GM12878 (cell line): ENCODE measurements around the gene NLRP10. TPM values are rescaled to one million over a fixed set of nuclear protein-coding genes. Genes with fewer than 3 reads are reported as not detected.

Experiments
- ATAC-seq: fragments of 200-7000 bp; cut with Tn5 transposase; 3 replicates; pipeline ENCODE4 v1.9.1; 2020; ENCODE audit warnings: mild to moderate bottlenecking, moderate library complexity
- BruUV-seq: library from RNA; stranded (reverse); fragments of 400-500 nt; replicated peaks from 2 replicates; lab custom pipeline; 2021; lab: Mats Ljungman, UMichigan
- CTCF ChIA-PET: fragments of 300-600 bp; sonication (Branson Sonifier 250); formaldehyde crosslinking; extraction: SDS; loops from one replicate; lab custom pipeline; 2021; ENCODE audit warnings: inconsistent platforms; lab: Yijun Ruan, JAX
- POLR2A ChIA-PET: fragments of 350-600 bp; formaldehyde crosslinking; extraction: SDS; loops from one replicate; lab custom pipeline; 2021; ENCODE audit warnings: inconsistent platforms; lab: Charles Lee
- RAD21 ChIA-PET: fragments of 300-600 bp; sonication (Branson Sonifier 250); formaldehyde crosslinking; loops from one replicate; lab custom pipeline; 2023; ENCODE audit warnings: antibody characterized with exemption; ENCODE audit not compliant: unreplicated experiment; lab: Charles Lee
- SMC1A ChIA-PET: fragments of 300-600 bp; sonication (Branson Sonifier 250); formaldehyde crosslinking; loops from one replicate; lab custom pipeline; 2023; ENCODE audit not compliant: unreplicated experiment, uncharacterized antibody; lab: Charles Lee
- DNase-seq: peaks from one replicate; pipeline ENCODE4 v3.0.0-alpha.2; 2011; ENCODE audit warnings: low read depth, low spot score
- FAIRE-seq: peaks from 3 replicates; lab custom pipeline; 2011; peaks lifted over from hg19 to GRCh38; lab: Jason Lieb, UNC
- H2AFZ ChIP-seq: 2 replicates; pipeline ENCODE4 v1.6.0; 2011; ENCODE audit warnings: low read depth, low read length, control low read depth; ENCODE audit not compliant: control insufficient read depth
- H3K27ac ChIP-seq: 2 replicates; pipeline ENCODE4 v1.5.1; 2011; ENCODE audit warnings: control low read depth; ENCODE audit not compliant: control insufficient read depth, insufficient read depth
- H3K27me3 ChIP-seq, 2 experiments: replicated peaks in 1 of 2; 2 replicates each; pipeline versions ENCODE4 v1.6.0 to v1.6.1; 2011; ENCODE audit warnings: low read length in 1 of 2; ENCODE audit not compliant: control insufficient read depth in 2 of 2, insufficient read depth in 2 of 2
- H3K36me3 ChIP-seq, 2 experiments: 2 replicates each; pipeline ENCODE4 v1.5.1; 2011; ENCODE audit warnings: low read length in 1 of 2; ENCODE audit not compliant: control insufficient read depth in 2 of 2, insufficient read depth in 2 of 2
- H3K4me1 ChIP-seq: 2 replicates; pipeline ENCODE4 v1.6.1; 2011; ENCODE audit warnings: mild to moderate bottlenecking, low read length, moderate library complexity, mixed read lengths; ENCODE audit not compliant: control insufficient read depth, insufficient read depth
- H3K4me2 ChIP-seq: 2 replicates; pipeline ENCODE4 v1.6.0; 2011; ENCODE audit warnings: control low read depth; ENCODE audit not compliant: control insufficient read depth, insufficient read depth
- H3K4me3 ChIP-seq: fragments of 200-600 bp; sonication (generic); 2 replicates; pipeline ENCODE4 v1.5.1; 2016
- H3K79me2 ChIP-seq: 2 replicates; pipeline ENCODE4 v1.6.0; 2011; ENCODE audit warnings: low read length; ENCODE audit not compliant: control insufficient read depth, insufficient read depth
- H3K9ac ChIP-seq: 2 replicates; pipeline ENCODE4 v1.8.0; 2011; ENCODE audit warnings: low read length, control low read depth, mixed read lengths; ENCODE audit not compliant: control insufficient read depth, insufficient read depth
- H3K9me3 ChIP-seq: replicated peaks from 3 replicates; pipeline ENCODE4 v1.5.1; 2011; ENCODE audit warnings: mild to moderate bottlenecking, low read length; ENCODE audit not compliant: control insufficient read depth, insufficient read depth
- H4K20me1 ChIP-seq: 2 replicates; pipeline ENCODE4 v1.6.0; 2011; ENCODE audit not compliant: control insufficient read depth, insufficient read depth
- ATF2 ChIP-seq: IDR thresholded peaks from 2 replicates; pipeline ENCODE4 v1.6.1; 2012; ENCODE audit warnings: low read length, inconsistent platforms
- BACH1 ChIP-seq: fragments of 450-650 bp; IDR thresholded peaks from 2 replicates; pipeline ENCODE4 v1.6.1; 2017; ENCODE audit warnings: mild to moderate bottlenecking, borderline replicate concordance
- BCL11A ChIP-seq: IDR thresholded peaks from 2 replicates; pipeline ENCODE4 v1.6.1; 2011; ENCODE audit warnings: low read depth, low read length
- BRCA1 ChIP-seq: IDR thresholded peaks from 2 replicates; pipeline ENCODE4 v1.6.1; 2011; ENCODE audit warnings: low read depth, low read length, improper control_type of control experiment
- FOXM1 ChIP-seq: IDR thresholded peaks from 2 replicates; pipeline ENCODE4 v1.6.1; 2012; ENCODE audit warnings: low read depth, mild to moderate bottlenecking, inconsistent platforms, low read length, moderate library complexity
- NFYB ChIP-seq: IDR thresholded peaks from 2 replicates; pipeline ENCODE4 v1.6.1; 2011; ENCODE audit warnings: low read depth, mild to moderate bottlenecking, low read length, improper control_type of control experiment, moderate library complexity; ENCODE audit not compliant: insufficient read depth
- NRF1 ChIP-seq: conservative IDR thresholded peaks from 2 replicates; pipeline ENCODE4 v1.6.1; 2011; ENCODE audit warnings: mild to moderate bottlenecking, low read depth, low read length, improper control_type of control experiment
- PAX8 ChIP-seq: fragments of 450-650 bp; IDR thresholded peaks from 2 replicates; pipeline ENCODE4 v1.6.1; 2017; ENCODE audit warnings: mild to moderate bottlenecking, moderate library complexity
- POLR2AphosphoS5 ChIP-seq: IDR thresholded peaks from 2 replicates; pipeline ENCODE4 v1.6.1; 2011; ENCODE audit warnings: mild to moderate bottlenecking, low read length, inconsistent platforms
- SIN3A ChIP-seq: IDR thresholded peaks from 2 replicates; pipeline ENCODE4 v1.6.1; 2012; ENCODE audit warnings: low read depth, low read length, improper control_type of control experiment
- YY1 ChIP-seq: IDR thresholded peaks from 2 replicates; pipeline ENCODE4 v1.6.1; 2011; ENCODE audit warnings: low read depth, mild to moderate bottlenecking, low read length
- WGBS: methylation state at CpG from one replicate; pipeline ENCODE4 v1.1.6; 2016; ENCODE audit warnings: low lambda C conversion rate; ENCODE audit not compliant: insufficient replicate concordance, insufficient coverage; ENCODE audit errors: missing lambda C conversion rate; 5-methylcytosine and 5-hydroxymethylcytosine counted together
- in situ Hi-C: fragments of 300-500 bp; cut with MboI; formaldehyde crosslinking; loops from 9 replicates; pipeline ENCODE4 v1.14.3; 2018; ENCODE audit warnings: mixed read lengths
- intact Hi-C: fragments of 100-400 bp; cut with micrococcal nuclease; formaldehyde crosslinking; loops from one replicate; pipeline ENCODE4 v1.14.2; 2022; ENCODE audit not compliant: unreplicated experiment
- polyA plus RNA-seq, 11 experiments: library from polyadenylated mRNA; depleted of rRNA in 4 of 11; unstranded in 6 of 11; stranded (reverse) in 5 of 11; fragments of >200 nt; fragmentation: Nextera tagmentation in 4 of 11; fragmentation: Illumina TruSeq in 1 of 11; extraction: Ambion mirVana in 4 of 11; extraction: Trizol in 1 of 11; gene quantifications; 1 replicate in 1 of 11; 2 replicates in 10 of 11; pipeline versions ENCODE4 v1.2.1 to v1.2.3, GENCODE V29; 2011 to 2016; ENCODE audit warnings: inconsistent platforms in 2 of 11, missing spikeins in 2 of 11, low read depth in 1 of 11
- total RNA-seq, 4 experiments: library from RNA; depleted of rRNA in 3 of 4; stranded (reverse); fragments of >200 nt in 3 of 4; fragmentation: Illumina TruSeq in 1 of 4; extraction: Trizol in 1 of 4; gene quantifications; 2 replicates each; pipeline versions ENCODE4 v1.2.1 to v1.2.3, GENCODE V29; 2013 to 2021
- TF ChIP-seq, protein P1 (sequence below): fragments of 450-650 bp; formaldehyde crosslinking; IDR thresholded peaks from 2 replicates; pipeline ENCODE4 v1.4.0; 2020; ENCODE audit warnings: mild to moderate bottlenecking, moderate library complexity

NLRP10 gene
- total and polyA plus RNA-seq, 10 of the 15 experiments (the other 5 are each of a cell fraction or from before 2014, with no cell fraction given) = 0.04 TPM; not detected in 9

DNA sequence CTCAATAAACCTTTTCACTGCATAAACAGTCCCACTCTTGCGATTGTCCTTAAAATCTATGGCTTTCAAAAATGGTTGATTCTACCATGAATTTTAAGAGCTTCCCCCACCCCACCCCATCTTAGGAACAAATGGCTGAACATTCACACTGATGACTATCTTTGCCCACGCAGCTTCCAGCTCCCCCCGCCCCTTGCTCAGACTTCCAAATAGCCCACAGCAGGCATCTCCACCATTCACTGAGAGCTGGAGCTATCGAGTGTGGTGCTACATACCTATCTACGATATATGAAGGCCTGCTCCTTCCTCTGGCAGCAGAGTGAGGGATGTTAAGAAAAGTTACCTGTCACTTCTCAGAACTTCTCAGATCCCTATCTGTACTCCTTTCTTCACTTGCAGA lies 48.6 kb upstream of the NLRP10 start (continued):
- TF ChIP-seq PAX8 (no peak), ATF2 (no peak), BCL11A (no peak)

DNA sequence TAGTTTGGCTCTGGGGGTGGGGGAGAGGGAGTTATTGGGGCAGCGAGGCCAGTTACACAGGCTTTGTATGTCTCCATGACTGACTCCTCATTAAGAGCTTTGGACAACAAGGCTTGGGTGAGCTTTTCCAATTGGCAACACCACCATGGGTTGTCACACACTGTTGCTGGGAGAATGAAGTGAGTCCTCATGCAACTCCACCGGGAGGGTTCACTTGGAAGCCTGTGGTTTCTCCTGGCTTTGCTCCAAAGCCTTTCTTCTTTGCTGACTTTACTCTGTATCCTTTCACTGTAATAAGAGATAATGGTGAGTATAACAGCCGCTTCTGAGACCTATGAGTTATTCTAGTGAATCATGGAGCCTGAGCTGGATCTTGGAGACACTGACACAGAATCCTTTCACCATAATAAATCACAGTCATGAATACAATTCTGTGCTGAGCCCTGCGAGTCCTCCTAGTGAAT lies 46.8 kb upstream of the NLRP10 start:
- ChIA-PET RAD21 (no interaction called here), POLR2A (no interaction called here)
- Histone ChIP-seq H3K27me3 (peaks cover 0 to 1% of the 10 kb centered on the region in 2 experiments; a peak in 1 of 4 replicates), H3K9ac (no peak overlapping the region), H3K4me1 (no peaks in the 10 kb centered on the region), H2AFZ (no peak overlapping the region), H3K4me3 (no peak overlapping the region)
- intact Hi-C loops = no loop called here
- BruUV-seq = no TSS peak
- in situ Hi-C loops = no loop called here
- TF ChIP-seq NRF1 (no peak), YY1 (no peak), NFYB (no peak), SIN3A (no peak), POLR2AphosphoS5 (no peak), FOXM1 (no peak), BRCA1 (no peak), BACH1 (no peak)
- TF ChIP-seq, protein P1, sequence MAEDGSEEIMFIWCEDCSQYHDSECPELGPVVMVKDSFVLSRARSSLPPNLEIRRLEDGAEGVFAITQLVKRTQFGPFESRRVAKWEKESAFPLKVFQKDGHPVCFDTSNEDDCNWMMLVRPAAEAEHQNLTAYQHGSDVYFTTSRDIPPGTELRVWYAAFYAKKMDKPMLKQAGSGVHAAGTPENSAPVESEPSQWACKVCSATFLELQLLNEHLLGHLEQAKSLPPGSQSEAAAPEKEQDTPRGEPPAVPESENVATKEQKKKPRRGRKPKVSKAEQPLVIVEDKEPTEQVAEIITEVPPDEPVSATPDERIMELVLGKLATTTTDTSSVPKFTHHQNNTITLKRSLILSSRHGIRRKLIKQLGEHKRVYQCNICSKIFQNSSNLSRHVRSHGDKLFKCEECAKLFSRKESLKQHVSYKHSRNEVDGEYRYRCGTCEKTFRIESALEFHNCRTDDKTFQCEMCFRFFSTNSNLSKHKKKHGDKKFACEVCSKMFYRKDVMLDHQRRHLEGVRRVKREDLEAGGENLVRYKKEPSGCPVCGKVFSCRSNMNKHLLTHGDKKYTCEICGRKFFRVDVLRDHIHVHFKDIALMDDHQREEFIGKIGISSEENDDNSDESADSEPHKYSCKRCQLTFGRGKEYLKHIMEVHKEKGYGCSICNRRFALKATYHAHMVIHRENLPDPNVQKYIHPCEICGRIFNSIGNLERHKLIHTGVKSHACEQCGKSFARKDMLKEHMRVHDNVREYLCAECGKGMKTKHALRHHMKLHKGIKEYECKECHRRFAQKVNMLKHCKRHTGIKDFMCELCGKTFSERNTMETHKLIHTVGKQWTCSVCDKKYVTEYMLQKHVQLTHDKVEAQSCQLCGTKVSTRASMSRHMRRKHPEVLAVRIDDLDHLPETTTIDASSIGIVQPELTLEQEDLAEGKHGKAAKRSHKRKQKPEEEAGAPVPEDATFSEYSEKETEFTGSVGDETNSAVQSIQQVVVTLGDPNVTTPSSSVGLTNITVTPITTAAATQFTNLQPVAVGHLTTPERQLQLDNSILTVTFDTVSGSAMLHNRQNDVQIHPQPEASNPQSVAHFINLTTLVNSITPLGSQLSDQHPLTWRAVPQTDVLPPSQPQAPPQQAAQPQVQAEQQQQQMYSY (CRISPR knock-in tag) = no peak
- TF ChIP-seq, all 136 proteins: peak for 0
- ATAC-seq (no peak), FAIRE-seq (no peak), DNase-seq (no peak)
- SMC1A ChIA-PET = interaction anchor here (1.6 kb wide), 1 partner anchor 87 kb away, joined by 4 read pairs; no protein-coding TSS in a partner anchor
- Histone ChIP-seq H3K9me3 (no peaks in the 10 kb centered on the region), H3K4me2 (no peak overlapping the region), H4K20me1 (no peaks in the 10 kb centered on the region), H3K36me3 (no peaks in the 10 kb centered on the region), H3K27ac (no peak overlapping the region), H3K79me2 (no peaks in the 10 kb centered on the region)
- WGBS = 4% methylated on average over 4 of the region's 4 CpGs
- CTCF ChIA-PET = interaction anchor here (1.4 kb wide), 1 partner anchor 79 kb away, joined by 4 read pairs; no protein-coding TSS in a partner anchor
